Measurements from ENCODE around the gene MALSU1.

GRCh38 chr7:23336086-23336485 lies 36.9 kb downstream of the MALSU1 start:
- TF ChIP-seq EZH2 (IDR thresholded peaks at IDR 0.05) (no peak), CTCF (IDR thresholded peaks at IDR 0.05) (no peak)
